Head of caudate nucleus (tissue), 42 donors: ENCODE data around the gene NTRK2.

ENCODE experiments used
- DNase-seq, 42 donors: peaks; one replicate each; pipeline versions ENCODE4 v3.0.0 to v3.0.0-alpha.2; 2020 to 2021; ENCODE audit warnings: mixed read lengths in 7 of 42
- intact Hi-C: fragments of 100-400 bp; cut with DNase I; formaldehyde crosslinking; loops from one replicate; pipeline ENCODE4 v1.15.0; 2022

NTRK2 gene

GRCh38 chr9:84804951-84805694, 135.6 kb downstream of the NTRK2 start:
- DNase-seq, result no peak
- intact Hi-C loops, result no loop called here

- intact Hi-C loops, result no loop called here
- no peak for DNase-seq
Observed at GRCh38 chr9:84807431-84807830, 137.9 kb downstream of the NTRK2 start.

DNA sequence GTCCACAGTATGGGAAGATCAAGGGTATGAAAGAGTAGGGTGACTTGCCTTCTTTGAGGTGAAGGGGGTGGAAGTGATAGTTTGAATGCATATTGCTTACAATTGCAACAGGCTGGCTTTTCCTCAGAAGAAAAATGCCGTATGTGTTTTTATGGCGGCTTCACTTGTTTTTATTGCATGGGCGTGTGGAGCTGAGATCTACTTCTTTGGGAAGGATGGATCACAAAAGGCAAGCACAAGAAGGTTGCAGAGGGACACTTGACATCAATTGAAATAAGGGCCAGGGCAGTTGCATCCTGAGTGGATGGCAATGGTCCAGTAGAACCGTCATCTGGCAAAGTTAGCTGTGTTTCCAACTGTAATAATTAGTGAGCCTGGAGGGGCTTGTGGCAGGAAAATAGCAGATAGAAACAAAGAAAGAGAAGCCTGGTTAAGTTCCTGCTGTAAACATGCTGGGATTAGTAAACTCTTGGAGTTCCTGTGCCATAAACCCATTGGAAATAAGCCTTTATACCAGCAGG, 138.4 kb downstream of the NTRK2 start:
- intact Hi-C loops, result no loop called here
- DNase-seq, result no peak

- no peak for DNase-seq
- intact Hi-C loops, result no loop called here
Observed at GRCh38 chr9:84808416-84808815, 138.9 kb downstream of the NTRK2 start.

DNA sequence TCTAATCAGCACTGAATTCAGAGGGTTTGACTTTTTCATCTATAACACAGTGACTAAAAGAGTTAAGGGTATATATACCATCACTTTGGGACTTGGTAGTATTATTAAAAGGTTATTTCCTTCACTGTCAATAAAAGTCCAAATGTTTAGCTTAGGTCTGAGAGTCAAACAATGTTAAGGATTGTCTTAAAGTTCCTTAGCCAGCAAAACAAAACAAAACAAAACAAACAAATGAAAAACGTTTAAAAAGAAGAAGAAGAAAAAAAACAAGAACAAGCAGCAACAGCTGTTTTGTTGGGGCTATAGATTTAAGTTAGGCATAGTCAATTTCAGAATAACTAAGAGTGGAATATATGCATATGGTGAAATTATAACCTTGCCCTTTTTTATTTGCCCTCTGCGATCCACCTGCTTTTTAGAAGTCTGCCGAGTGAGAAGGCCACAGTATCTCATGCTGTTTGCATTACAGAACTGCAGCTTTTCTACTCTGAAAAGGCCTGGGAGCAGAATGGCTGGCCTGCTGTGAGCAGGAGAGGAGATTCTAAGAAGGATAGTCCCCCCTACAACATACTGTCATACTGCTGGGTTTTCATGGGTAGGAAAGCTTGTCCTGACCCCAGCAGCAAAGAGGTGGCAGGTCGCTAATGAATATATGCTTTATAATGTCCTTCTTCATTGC, 141.7 kb downstream of the NTRK2 start:
- intact Hi-C loops, result no loop called here
- DNase-seq, result no peak

GRCh38 chr9:84811751-84812074, 142.2 kb downstream of the NTRK2 start:
- DNase-seq, result no peak
- intact Hi-C loops, result no loop called here

DNA sequence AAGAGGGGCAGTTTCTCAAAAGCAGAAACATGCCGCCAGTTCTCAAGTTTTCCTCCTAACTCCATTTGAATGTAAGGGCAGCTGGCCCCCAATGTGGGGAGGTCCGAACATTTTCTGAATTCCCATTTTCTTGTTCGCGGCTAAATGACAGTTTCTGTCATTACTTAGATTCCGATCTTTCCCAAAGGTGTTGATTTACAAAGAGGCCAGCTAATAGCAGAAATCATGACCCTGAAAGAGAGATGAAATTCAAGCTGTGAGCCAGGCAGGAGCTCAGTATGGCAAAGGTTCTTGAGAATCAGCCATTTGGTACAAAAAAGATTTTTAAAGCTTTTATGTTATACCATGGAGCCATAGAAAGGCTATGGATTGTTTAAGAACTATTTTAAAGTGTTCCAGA, 142.8 kb downstream of the NTRK2 start:
- intact Hi-C loops, result no loop called here
- DNase-seq, result no peak

- intact Hi-C loops, result no loop called here
- DNase-seq, result no peak
Observed at GRCh38 chr9:84812847-84813246, 143.3 kb downstream of the NTRK2 start.

DNA sequence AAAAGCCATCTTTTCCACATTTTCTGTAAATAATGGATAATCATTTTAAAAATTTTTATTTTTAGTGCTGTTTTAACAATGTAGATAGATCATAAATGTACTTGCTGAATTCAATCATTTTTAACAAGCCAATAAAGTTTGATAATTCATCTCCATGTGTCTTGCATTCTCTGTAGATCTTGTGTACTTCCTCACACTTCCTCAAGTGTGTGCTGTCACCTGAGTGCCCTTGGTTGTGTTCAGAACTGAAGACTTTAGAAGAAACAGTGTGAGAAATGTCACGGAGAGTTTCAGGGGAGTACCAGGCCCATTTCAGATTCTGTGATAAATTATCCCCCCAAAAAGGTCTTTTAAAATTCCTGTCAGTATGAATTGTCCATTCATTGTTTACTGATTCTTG, 146.0 kb downstream of the NTRK2 start:
- intact Hi-C loops, result no loop called here
- no peak for DNase-seq

- DNase-seq, result no peak
- intact Hi-C loops, result no loop called here
Observed at GRCh38 chr9:84817038-84817437, 147.5 kb downstream of the NTRK2 start.

DNA sequence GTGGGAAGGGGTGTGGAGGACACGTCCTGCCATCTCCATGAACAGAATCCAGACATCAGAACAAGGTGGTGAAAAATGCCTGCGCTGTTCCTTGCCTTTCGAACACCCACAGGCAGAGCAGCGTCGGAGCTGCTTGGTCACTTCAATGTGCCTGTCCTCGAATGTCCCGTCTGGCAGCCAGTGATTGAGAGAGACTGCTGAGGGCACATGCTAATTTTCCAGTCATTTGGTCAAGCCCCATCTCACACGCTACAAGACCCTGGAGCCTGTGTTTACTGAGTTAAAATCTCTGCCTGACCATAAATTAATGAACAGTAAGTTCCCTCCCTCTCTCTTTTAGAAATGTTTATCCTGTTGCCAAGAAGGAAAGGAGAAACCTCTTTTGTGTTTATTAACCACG, 149.3 kb downstream of the NTRK2 start:
- intact Hi-C loops, result no loop called here
- DNase-seq, result no peak

GRCh38 chr9:84819491-84819991, 150.0 kb downstream of the NTRK2 start:
- intact Hi-C loops, result no loop called here
- no peak for DNase-seq

DNA sequence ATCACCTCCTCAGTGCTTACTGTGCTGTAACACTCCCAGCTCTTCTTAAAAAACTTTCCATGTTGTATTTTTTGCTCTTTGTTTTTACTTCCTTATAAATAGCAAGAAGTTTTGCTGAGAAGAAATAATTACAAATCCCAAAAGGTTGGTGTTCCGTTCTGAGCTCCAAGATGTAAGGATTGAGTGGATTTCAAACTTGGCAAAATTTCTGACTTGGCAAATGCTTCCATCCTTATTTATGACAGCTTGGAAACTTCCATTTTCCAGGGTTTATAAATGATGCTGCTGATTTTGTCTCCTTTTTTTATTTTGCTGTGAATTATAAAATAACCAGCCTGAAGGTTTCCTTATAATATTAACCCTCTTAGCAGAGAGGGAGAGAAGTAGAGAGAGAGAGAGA, 151.9 kb downstream of the NTRK2 start:
- intact Hi-C loops, result no loop called here
- no peak for DNase-seq

DNA sequence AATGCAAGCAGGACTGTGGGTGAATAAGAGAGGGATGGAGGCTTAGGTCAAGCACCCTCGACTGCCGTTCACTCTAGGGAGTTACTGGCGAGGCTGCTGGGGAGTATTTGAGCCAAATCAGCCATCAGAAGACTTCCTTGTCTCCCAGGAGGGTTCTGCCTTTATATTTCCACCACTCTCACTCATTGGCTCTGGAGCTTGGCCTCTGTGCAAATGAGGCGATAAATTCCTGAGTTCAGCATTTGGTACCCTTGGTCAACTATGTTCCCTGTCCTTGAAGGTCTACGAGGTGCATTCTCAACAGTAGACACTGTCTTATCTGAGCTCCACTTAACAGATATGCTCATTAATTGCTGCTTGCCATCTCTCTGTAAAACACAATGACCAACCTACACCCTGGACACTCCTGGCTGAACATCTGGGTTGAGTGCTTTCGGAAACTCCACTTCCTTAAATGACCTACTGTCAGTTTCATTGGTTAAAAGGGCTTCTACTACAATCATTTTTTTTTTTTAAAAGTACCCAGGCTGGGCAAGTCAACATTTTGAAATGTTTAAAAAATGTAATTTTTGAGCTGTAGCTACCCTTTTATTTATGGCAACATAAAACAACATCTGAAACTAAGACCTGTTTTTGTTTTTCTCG, 153.2 kb downstream of the NTRK2 start:
- no peak for DNase-seq
- intact Hi-C loops, result no loop called here

- intact Hi-C loops, result no loop called here
- no peak for DNase-seq
Observed at GRCh38 chr9:84823421-84824271, 154.1 kb downstream of the NTRK2 start.

DNA sequence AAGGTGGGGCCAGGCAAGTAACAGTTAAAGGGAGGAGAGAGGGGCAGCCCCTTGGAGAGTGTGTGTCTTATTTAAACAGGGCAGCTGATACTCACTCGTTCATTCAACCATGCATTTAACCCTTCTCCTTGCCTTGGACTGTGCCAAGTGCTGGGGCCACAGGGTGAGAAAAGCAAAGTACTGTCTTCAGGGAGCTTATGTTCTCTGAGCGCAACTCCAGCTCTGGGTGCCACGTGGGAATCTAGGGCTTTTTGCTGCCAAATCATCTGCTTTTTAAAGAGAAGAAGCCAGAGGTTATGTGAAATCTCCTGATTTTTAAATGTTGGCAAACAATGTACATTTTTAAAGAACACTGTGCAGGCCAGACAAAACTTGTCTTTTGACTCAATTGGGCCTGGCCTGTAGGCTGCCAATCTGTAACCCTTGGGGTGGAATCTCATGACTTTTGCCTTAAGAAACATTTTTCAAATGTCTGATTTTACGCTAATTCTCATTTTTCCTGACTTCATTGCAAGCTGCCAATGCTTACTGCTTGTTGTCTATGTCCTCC, 157.8 kb downstream of the NTRK2 start:
- intact Hi-C loops, result no loop called here
- no peak for DNase-seq

GRCh38 chr9:84828046-84828445, 158.5 kb downstream of the NTRK2 start:
- intact Hi-C loops, result no loop called here
- peak in 18 of 42 donors; percentile 16 to 82 (median 36) for DNase-seq

DNA sequence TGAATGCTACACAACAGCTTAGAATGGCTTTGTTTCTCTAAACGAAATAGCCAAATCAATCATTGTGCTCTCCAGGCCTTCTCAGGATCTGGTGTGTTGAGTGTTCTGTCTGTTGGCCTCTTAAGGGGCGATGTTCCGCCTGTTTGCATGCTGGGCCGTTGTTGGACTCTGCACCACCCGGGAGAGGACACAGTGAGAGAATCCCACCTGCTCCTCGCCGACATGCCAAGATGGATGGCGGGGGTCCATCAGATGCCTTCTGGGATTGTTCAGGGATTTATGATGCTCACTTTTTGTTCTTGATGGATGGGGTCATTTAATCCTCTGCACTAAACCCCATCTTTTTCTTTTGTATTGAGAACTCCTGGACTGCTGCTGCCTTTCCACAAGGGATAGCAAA, 159.9 kb downstream of the NTRK2 start:
- intact Hi-C loops, result no loop called here
- DNase-seq, result no peak
